ENCODE data around the gene DROSHA. TPM values are rescaled to one million over a fixed set of nuclear protein-coding genes. Genes with fewer than 3 reads are reported as not detected.

The DROSHA gene
- total and polyA plus RNA-seq, 2 donors (not counting 1 experiment from before 2014, with no cell fraction given) = 44.1 to 48.4 TPM

DNA sequence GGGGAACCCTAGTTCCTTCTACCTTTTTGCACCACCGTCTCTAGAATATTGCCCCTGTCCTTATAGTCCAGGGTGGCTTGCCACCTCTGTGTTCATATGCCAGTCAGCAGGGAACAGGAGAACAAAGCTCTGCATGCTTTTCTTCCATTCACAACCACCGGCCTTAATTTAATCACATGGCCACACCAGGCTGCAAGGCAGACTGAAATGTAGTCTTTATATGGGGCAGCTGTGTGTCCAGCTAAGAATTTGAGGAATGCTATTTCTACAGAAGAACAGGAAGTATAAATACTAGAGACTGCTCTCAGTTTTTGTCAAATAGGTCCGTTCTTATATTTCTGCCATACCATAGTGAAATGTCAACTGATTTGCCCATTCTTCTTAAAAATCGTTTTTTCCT is 6.0 kb upstream of the DROSHA start:
- Histone ChIP-seq H3K9me3 (ENCODE audit: control insufficient read depth, insufficient read depth, low read depth, low read length) (no peaks in the 10 kb centered on the region), H3K4me1 (ENCODE audit: control insufficient read depth, extremely low read depth, insufficient read depth, low read length) (peaks cover 2% of the 10 kb centered on the region), H3K4me3 (replicated peaks in 1 of 4; ENCODE audit: control extremely low read depth in 1 of 4, insufficient read depth in 1 of 4, low read depth in 3 of 4, low read length in 4 of 4) (no peak overlapping the region), H3K27me3 (ENCODE audit: control insufficient read depth, insufficient read depth, low read length) (no peaks in the 10 kb centered on the region), H3K27ac (ENCODE audit: insufficient read depth, low read length) (no peak overlapping the region), H3K36me3 (ENCODE audit: control insufficient read depth, insufficient read depth, low read length) (peaks cover 10% of the 10 kb centered on the region), H3K4me2 (ENCODE audit: extremely low read depth, insufficient read depth, low read length) (no peak overlapping the region), H2AFZ (ENCODE audit: low read length) (no peak overlapping the region), H4K20me1 (ENCODE audit: control insufficient read depth, extremely low read depth, insufficient read depth, low read length) (no peaks in the 10 kb centered on the region), H3K79me2 (ENCODE audit: control insufficient read depth, insufficient read depth, low read length) (peaks cover 12% of the 10 kb centered on the region), H3K9ac (ENCODE audit: insufficient read depth, low read length) (no peak overlapping the region)
- peak in 1 of 2 donors; percentile 24 for DNase-seq (ENCODE audit: low read depth in 2 of 2)
- TF ChIP-seq, protein P1, sequence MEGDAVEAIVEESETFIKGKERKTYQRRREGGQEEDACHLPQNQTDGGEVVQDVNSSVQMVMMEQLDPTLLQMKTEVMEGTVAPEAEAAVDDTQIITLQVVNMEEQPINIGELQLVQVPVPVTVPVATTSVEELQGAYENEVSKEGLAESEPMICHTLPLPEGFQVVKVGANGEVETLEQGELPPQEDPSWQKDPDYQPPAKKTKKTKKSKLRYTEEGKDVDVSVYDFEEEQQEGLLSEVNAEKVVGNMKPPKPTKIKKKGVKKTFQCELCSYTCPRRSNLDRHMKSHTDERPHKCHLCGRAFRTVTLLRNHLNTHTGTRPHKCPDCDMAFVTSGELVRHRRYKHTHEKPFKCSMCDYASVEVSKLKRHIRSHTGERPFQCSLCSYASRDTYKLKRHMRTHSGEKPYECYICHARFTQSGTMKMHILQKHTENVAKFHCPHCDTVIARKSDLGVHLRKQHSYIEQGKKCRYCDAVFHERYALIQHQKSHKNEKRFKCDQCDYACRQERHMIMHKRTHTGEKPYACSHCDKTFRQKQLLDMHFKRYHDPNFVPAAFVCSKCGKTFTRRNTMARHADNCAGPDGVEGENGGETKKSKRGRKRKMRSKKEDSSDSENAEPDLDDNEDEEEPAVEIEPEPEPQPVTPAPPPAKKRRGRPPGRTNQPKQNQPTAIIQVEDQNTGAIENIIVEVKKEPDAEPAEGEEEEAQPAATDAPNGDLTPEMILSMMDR (conservative IDR thresholded peaks at IDR 0.05 in 1 of 2, IDR thresholded peaks at IDR 0.05 in 1 of 2; ENCODE audit: low read depth in 1 of 2, low read length in 2 of 2) = no peak
- no peak for TF ChIP-seq EZH2 (IDR thresholded peaks at IDR 0.05; ENCODE audit: low read length, missing control alignments)

DNA sequence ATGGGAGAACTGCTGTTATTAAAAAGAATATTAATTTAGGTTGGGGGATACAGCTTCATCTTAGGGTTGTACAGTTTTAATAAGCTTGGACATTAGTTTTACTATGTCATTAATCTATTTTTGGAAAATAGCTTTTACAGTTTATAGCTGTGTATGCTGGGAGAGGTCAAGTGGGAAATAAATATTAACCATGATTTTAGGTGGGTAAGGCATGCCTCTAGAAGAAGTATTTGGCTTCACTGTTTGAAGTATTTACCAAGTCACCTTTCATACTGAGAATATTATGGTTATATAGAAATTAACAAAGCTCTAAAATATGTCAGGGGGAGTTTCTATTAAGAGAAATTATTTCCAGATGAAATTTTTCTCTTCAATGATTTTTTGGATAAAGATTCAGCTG is 5.5 kb upstream of the DROSHA start:
- TF ChIP-seq, protein P1 (conservative IDR thresholded peaks at IDR 0.05 in 1 of 2, IDR thresholded peaks at IDR 0.05 in 1 of 2; ENCODE audit: low read depth in 1 of 2, low read length in 2 of 2) = no peak
- no peak for TF ChIP-seq EZH2 (IDR thresholded peaks at IDR 0.05; ENCODE audit: low read length, missing control alignments)
- no peak overlapping the region for H3K27ac ChIP-seq (ENCODE audit: insufficient read depth, low read length)
- peaks cover 10% of the 10 kb centered on the region for H3K36me3 ChIP-seq (ENCODE audit: control insufficient read depth, insufficient read depth, low read length)
- no peaks in the 10 kb centered on the region for H3K9me3 ChIP-seq (ENCODE audit: control insufficient read depth, insufficient read depth, low read depth, low read length)
- peaks cover 16% of the 10 kb centered on the region for H3K79me2 ChIP-seq (ENCODE audit: control insufficient read depth, insufficient read depth, low read length)
- H3K27me3 ChIP-seq (ENCODE audit: control insufficient read depth, insufficient read depth, low read length) = no peaks in the 10 kb centered on the region
- no peak overlapping the region for H3K4me3 ChIP-seq (replicated peaks in 1 of 4; ENCODE audit: control extremely low read depth in 1 of 4, insufficient read depth in 1 of 4, low read depth in 3 of 4, low read length in 4 of 4)
- no peak overlapping the region for H2AFZ ChIP-seq (ENCODE audit: low read length)
- DNase-seq (ENCODE audit: low read depth in 2 of 2) = no peak
- peaks cover 2% of the 10 kb centered on the region for H3K4me1 ChIP-seq (ENCODE audit: control insufficient read depth, extremely low read depth, insufficient read depth, low read length)
- no peak overlapping the region for H3K4me2 ChIP-seq (ENCODE audit: extremely low read depth, insufficient read depth, low read length)
- no peak overlapping the region for H3K9ac ChIP-seq (ENCODE audit: insufficient read depth, low read length)
- no peaks in the 10 kb centered on the region for H4K20me1 ChIP-seq (ENCODE audit: control insufficient read depth, extremely low read depth, insufficient read depth, low read length)

DNA sequence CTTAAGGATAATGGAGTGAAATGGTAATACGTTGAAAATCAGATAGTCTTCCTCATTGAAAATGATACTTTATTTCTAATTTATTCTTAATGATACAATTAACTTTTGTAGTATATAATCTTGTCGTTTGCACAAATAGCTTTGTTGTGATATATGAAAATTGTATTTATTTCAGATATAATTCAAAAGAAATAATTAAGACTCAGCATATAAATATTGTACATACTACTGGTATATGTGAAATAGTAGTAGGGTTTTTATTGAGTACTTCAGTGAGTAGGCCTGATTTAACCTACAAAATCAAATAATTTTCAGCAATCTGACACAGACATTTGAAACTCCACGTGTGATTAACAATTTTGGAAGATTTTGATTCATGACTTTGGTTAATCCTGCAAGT is 5.0 kb upstream of the DROSHA start:
- H3K27ac ChIP-seq (ENCODE audit: insufficient read depth, low read length) = no peak overlapping the region
- DNase-seq (ENCODE audit: low read depth in 2 of 2) = no peak
- TF ChIP-seq EZH2 (IDR thresholded peaks at IDR 0.05; ENCODE audit: low read length, missing control alignments) = no peak
- TF ChIP-seq, protein P1 (conservative IDR thresholded peaks at IDR 0.05 in 1 of 2, IDR thresholded peaks at IDR 0.05 in 1 of 2; ENCODE audit: low read depth in 1 of 2, low read length in 2 of 2) = no peak
- H3K9ac ChIP-seq (ENCODE audit: insufficient read depth, low read length) = no peak overlapping the region
- H3K4me2 ChIP-seq (ENCODE audit: extremely low read depth, insufficient read depth, low read length) = no peak overlapping the region
- H4K20me1 ChIP-seq (ENCODE audit: control insufficient read depth, extremely low read depth, insufficient read depth, low read length) = no peaks in the 10 kb centered on the region
- H3K36me3 ChIP-seq (ENCODE audit: control insufficient read depth, insufficient read depth, low read length) = peaks cover 10% of the 10 kb centered on the region
- H3K4me1 ChIP-seq (ENCODE audit: control insufficient read depth, extremely low read depth, insufficient read depth, low read length) = peaks cover 2% of the 10 kb centered on the region
- H3K4me3 ChIP-seq (replicated peaks in 1 of 4; ENCODE audit: control extremely low read depth in 1 of 4, insufficient read depth in 1 of 4, low read depth in 3 of 4, low read length in 4 of 4) = no peak overlapping the region
- H3K9me3 ChIP-seq (ENCODE audit: control insufficient read depth, insufficient read depth, low read depth, low read length) = no peaks in the 10 kb centered on the region
- no peaks in the 10 kb centered on the region for H3K27me3 ChIP-seq (ENCODE audit: control insufficient read depth, insufficient read depth, low read length)
- H3K79me2 ChIP-seq (ENCODE audit: control insufficient read depth, insufficient read depth, low read length) = peaks cover 16% of the 10 kb centered on the region
- no peak overlapping the region for H2AFZ ChIP-seq (ENCODE audit: low read length)

All from fibroblast of lung (primary cell).